SK-N-SH treated with all-trans-retinoic acid at 6 μM for 48 hours (cell line): ENCODE data around the gene COQ2.

Source experiments
- ATAC-seq: fragments of 200-7000 bp; cut with Tn5 transposase; 3 replicates; pipeline ENCODE4 v1.9.1; 2020; ENCODE audit warnings: mild to moderate bottlenecking, moderate library complexity
- ARNTL ChIP-seq: fragments of 450-650 bp; formaldehyde crosslinking; IDR thresholded peaks from 2 replicates; pipeline ENCODE4 v1.5.0; 2020; ENCODE audit warnings: low read depth, mild to moderate bottlenecking, moderate library complexity, borderline replicate concordance
- CREB5 ChIP-seq: fragments of 250-450 bp; sonication (Bioruptor Pico); IDR thresholded peaks from 2 replicates; pipeline ENCODE4 v1.5.1; 2020; ENCODE audit warnings: low read depth, mild to moderate bottlenecking, moderate library complexity
- CSDC2 ChIP-seq: fragments of 250-450 bp; sonication (Bioruptor Pico); IDR thresholded peaks from 2 replicates; pipeline ENCODE4 v1.5.0; 2020; ENCODE audit warnings: mild to moderate bottlenecking, moderate library complexity
- CSRNP3 ChIP-seq: fragments of 250-450 bp; sonication (Bioruptor Pico); IDR thresholded peaks from 2 replicates; pipeline ENCODE4 v1.5.1; 2021; ENCODE audit warnings: mild to moderate bottlenecking, moderate library complexity
- ESRRG ChIP-seq: fragments of 250-450 bp; sonication (Bioruptor Pico); IDR thresholded peaks from 2 replicates; pipeline ENCODE4 v1.6.1; 2021; ENCODE audit warnings: mild to moderate bottlenecking
- GLIS3 ChIP-seq: fragments of 250-450 bp; sonication (Bioruptor Pico); IDR thresholded peaks from 2 replicates; pipeline ENCODE4 v1.5.0; 2020; ENCODE audit warnings: mild to moderate bottlenecking, moderate library complexity
- ISL1 ChIP-seq: fragments of 250-450 bp; sonication (Bioruptor Pico); IDR thresholded peaks from 2 replicates; pipeline ENCODE4 v2.1.2; 2022; ENCODE audit warnings: mild to moderate bottlenecking, moderate library complexity
- OSR1 ChIP-seq: fragments of 250-450 bp; sonication (Bioruptor Pico); IDR thresholded peaks from 2 replicates; pipeline ENCODE4 v1.8.0; 2022; ENCODE audit warnings: moderate library complexity, mild to moderate bottlenecking, inconsistent platforms
- PATZ1 ChIP-seq: fragments of 250-450 bp; sonication (Bioruptor Pico); IDR thresholded peaks from 2 replicates; pipeline ENCODE4 v1.8.0; 2020; ENCODE audit warnings: mild to moderate bottlenecking, moderate library complexity, borderline replicate concordance
- PPARA ChIP-seq: fragments of 250-450 bp; sonication (Bioruptor Pico); IDR thresholded peaks from 2 replicates; pipeline ENCODE4 v1.5.0; 2020; ENCODE audit warnings: mild to moderate bottlenecking, borderline replicate concordance
- RARB ChIP-seq: fragments of 250-450 bp; sonication (Bioruptor Pico); IDR thresholded peaks from 2 replicates; pipeline ENCODE4 v1.8.0; 2021; ENCODE audit warnings: mild to moderate bottlenecking, moderate library complexity
- SNAI2 ChIP-seq: fragments of 250-450 bp; sonication (Bioruptor Pico); IDR thresholded peaks from 2 replicates; pipeline ENCODE4 v1.5.0; 2020; ENCODE audit warnings: mild to moderate bottlenecking, moderate library complexity
- TCF4 ChIP-seq: fragments of 250-450 bp; sonication (Bioruptor Pico); IDR thresholded peaks from 2 replicates; pipeline ENCODE4 v1.8.0; 2021; ENCODE audit warnings: mild to moderate bottlenecking, moderate library complexity, borderline replicate concordance
- TOX ChIP-seq: fragments of 250-450 bp; sonication (Bioruptor Pico); IDR thresholded peaks from 2 replicates; pipeline ENCODE4 v1.8.0; 2021; ENCODE audit warnings: mild to moderate bottlenecking, moderate library complexity, borderline replicate concordance
- TSHZ2 ChIP-seq: fragments of 250-450 bp; sonication (Bioruptor Pico); IDR thresholded peaks from 2 replicates; pipeline ENCODE4 v1.5.0; 2020; ENCODE audit warnings: mild to moderate bottlenecking, moderate library complexity
- ZC3H10 ChIP-seq: fragments of 250-450 bp; sonication (Bioruptor Pico); IDR thresholded peaks from 2 replicates; pipeline ENCODE4 v1.5.1; 2021; ENCODE audit warnings: mild to moderate bottlenecking, moderate library complexity
- ZFP3 ChIP-seq: fragments of 250-450 bp; sonication (Bioruptor Pico); IDR thresholded peaks from 2 replicates; pipeline ENCODE4 v1.5.0; 2020; ENCODE audit warnings: mild to moderate bottlenecking, moderate library complexity
- ZFP30 ChIP-seq: fragments of 450-650 bp; formaldehyde crosslinking; IDR thresholded peaks from 2 replicates; pipeline ENCODE4 v1.5.0; 2022; ENCODE audit warnings: mild to moderate bottlenecking, moderate library complexity
- ZNF565 ChIP-seq: fragments of 450-650 bp; formaldehyde crosslinking; conservative IDR thresholded peaks from 2 replicates; pipeline ENCODE4 v1.5.0; 2020; ENCODE audit warnings: low read depth, mild to moderate bottlenecking, moderate library complexity
- ZNF70 ChIP-seq: fragments of 450-650 bp; formaldehyde crosslinking; IDR thresholded peaks from 2 replicates; pipeline ENCODE4 v1.5.0; 2020; ENCODE audit warnings: mild to moderate bottlenecking, moderate library complexity
- ZNF8 ChIP-seq: fragments of 450-650 bp; formaldehyde crosslinking; IDR thresholded peaks from 2 replicates; pipeline ENCODE4 v1.5.0; 2020; ENCODE audit warnings: mild to moderate bottlenecking, moderate library complexity

Gene COQ2

GRCh38 chr4:83317671-83318070 is 33.1 kb upstream of the COQ2 start:
- TF ChIP-seq SNAI2 (CRISPR knock-in tag) (no peak), TSHZ2 (CRISPR knock-in tag) (no peak), ISL1 (CRISPR knock-in tag) (no peak), GLIS3 (CRISPR knock-in tag) (no peak), TCF4 (no peak), OSR1 (CRISPR knock-in tag) (no peak), ZNF70 (CRISPR knock-in tag) (no peak), RARB (CRISPR knock-in tag) (no peak), ARNTL (CRISPR knock-in tag) (no peak), CSRNP3 (CRISPR knock-in tag) (no peak), ZNF565 (CRISPR knock-in tag) (no peak), PPARA (no peak), ZFP3 (CRISPR knock-in tag) (no peak), PATZ1 (CRISPR knock-in tag) (no peak), CSDC2 (no peak)
- no peak for ATAC-seq

- no peak for ATAC-seq
Measured at GRCh38 chr4:83316459-83317165, 32.0 kb upstream of the COQ2 start.

GRCh38 chr4:83315341-83315870 is 30.8 kb upstream of the COQ2 start:
- no peak for ATAC-seq
- TF ChIP-seq CSDC2 (no peak), ZFP30 (CRISPR knock-in tag) (no peak), CREB5 (CRISPR knock-in tag) (no peak), TOX (CRISPR knock-in tag) (no peak), GLIS3 (CRISPR knock-in tag) (no peak), TCF4 (no peak), TSHZ2 (CRISPR knock-in tag) (no peak), ZC3H10 (CRISPR knock-in tag) (no peak), ARNTL (CRISPR knock-in tag) (no peak), ZFP3 (CRISPR knock-in tag) (no peak), CSRNP3 (CRISPR knock-in tag) (no peak), ZNF70 (CRISPR knock-in tag) (no peak), PPARA (no peak), RARB (CRISPR knock-in tag) (no peak), ISL1 (CRISPR knock-in tag) (no peak), ZNF8 (CRISPR knock-in tag) (no peak), ZNF565 (CRISPR knock-in tag) (no peak), SNAI2 (CRISPR knock-in tag) (no peak), ESRRG (CRISPR knock-in tag) (no peak), OSR1 (CRISPR knock-in tag) (no peak)
- TF ChIP-seq, all 23 proteins: peak for 0

More at GRCh38 chr4:83316459-83317165, 32.0 kb upstream of the COQ2 start:
- no peak for TF ChIP-seq OSR1 (CRISPR knock-in tag)
